Omental fat pad (tissue), 4 donors: ENCODE results near the gene CIBAR2. TPM values are rescaled to one million over a fixed set of nuclear protein-coding genes. Genes with fewer than 3 reads are reported as not detected.

Source experiments
- ATAC-seq: fragments of 150-250 bp; one replicate; pipeline ENCODE4 v1.9.1; 2016; ENCODE audit warnings: mild to moderate bottlenecking, moderate library complexity; ENCODE audit not compliant: low FRiP score
- DNase-seq: peaks from one replicate; pipeline ENCODE4 v3.0.0-alpha.2; 2019; ENCODE audit warnings: low spot score
- CTCF ChIP-seq, 3 donors: fragments of 450-650 bp; IDR thresholded peaks; one replicate each; pipeline ENCODE4 v1.5.1; 2016 to 2017; ENCODE audit warnings: antibody characterized with exemption in 3 of 3, mild to moderate bottlenecking in 3 of 3, moderate library complexity in 2 of 3
- total RNA-seq, 4 donors: library from RNA; depleted of rRNA; stranded (reverse); fragments of >200 nt; gene quantifications; one replicate each; pipeline ENCODE4 v1.1.0, GENCODE V29; 2016

CIBAR2 gene
- total RNA-seq, 4 donors from 2014 or later, result not detected

- no peak for ATAC-seq
- no peak for DNase-seq
- no peak for TF ChIP-seq CTCF (IDR thresholded peaks at IDR 0.05)
Measured at GRCh38 chr16:85103114-85104079, 8.9 kb downstream of the CIBAR2 start.

- DNase-seq (no peak), ATAC-seq (no peak)
- TF ChIP-seq CTCF (IDR thresholded peaks at IDR 0.05), result no peak
Measured at GRCh38 chr16:85101956-85102630, 10.2 kb downstream of the CIBAR2 start.

- no peak for TF ChIP-seq CTCF (IDR thresholded peaks at IDR 0.05)
- DNase-seq, result no peak
- no peak for ATAC-seq
Measured at GRCh38 chr16:85100265-85100664, 12.0 kb downstream of the CIBAR2 start.

GRCh38 chr16:85098565-85098964 is 13.7 kb downstream of the CIBAR2 start:
- DNase-seq (no peak), ATAC-seq (no peak)
- TF ChIP-seq CTCF (IDR thresholded peaks at IDR 0.05), result no peak

GRCh38 chr16:85096921-85097320 is 15.4 kb downstream of the CIBAR2 start:
- TF ChIP-seq CTCF (IDR thresholded peaks at IDR 0.05), result no peak
- ATAC-seq, result no peak
- DNase-seq, result no peak

- ATAC-seq, result no peak
- no peak for TF ChIP-seq CTCF (IDR thresholded peaks at IDR 0.05)
Measured at GRCh38 chr16:85094812-85095211, 17.5 kb downstream of the CIBAR2 start.

More at GRCh38 chr16:85094812-85095211, 17.5 kb downstream of the CIBAR2 start:
- no peak for DNase-seq
